OCI-LY7 (cell line): ENCODE results near the gene SPO11. TPM values are rescaled to one million over a fixed set of nuclear protein-coding genes. Genes with fewer than 3 reads are reported as not detected.

Source experiments
- BruUV-seq: library from RNA; stranded (reverse); fragments of 400-500 nt; replicated peaks from 2 replicates; lab custom pipeline; 2021; lab: Mats Ljungman, UMichigan
- CTCF ChIA-PET: fragments of 300-600 bp; sonication (Branson Sonifier 250); formaldehyde crosslinking; loops from one replicate; lab custom pipeline; 2022; ENCODE audit warnings: antibody characterized with exemption; ENCODE audit not compliant: unreplicated experiment; lab: Charles Lee
- POLR2A ChIA-PET: fragments of 300-600 bp; sonication (Branson Sonifier 250); formaldehyde crosslinking; loops from one replicate; lab custom pipeline; 2022; ENCODE audit warnings: antibody characterized with exemption; lab: Charles Lee
- DNase-seq: peaks from one replicate; pipeline ENCODE4 v3.0.0-alpha.2; 2015; ENCODE audit warnings: low spot score
- H2AFZ ChIP-seq: fragments of 200-600 bp; sonication (generic), shearing (Covaris generic); 2 replicates; pipeline ENCODE4 v1.6.1; 2014; ENCODE audit warnings: mild to moderate bottlenecking, antibody characterized with exemption, low read length, moderate library complexity
- H3K27ac ChIP-seq: fragments of 200-600 bp; sonication (generic); 2 replicates; pipeline ENCODE4 v1.5.1; 2014; ENCODE audit warnings: mixed run types, low read depth, mild to moderate bottlenecking, moderate library complexity, low read length, inconsistent platforms; ENCODE audit not compliant: poor library complexity, severe bottlenecking
- H3K36me3 ChIP-seq: fragments of 200-600 bp; sonication (generic); 2 replicates; pipeline ENCODE4 v1.6.1; 2014; ENCODE audit warnings: mild to moderate bottlenecking, antibody characterized with exemption, low read length, moderate library complexity, mixed read lengths; ENCODE audit not compliant: insufficient read depth
- H3K4me1 ChIP-seq: fragments of 200-600 bp; sonication (generic); 2 replicates; pipeline ENCODE4 v1.5.1; 2014; ENCODE audit warnings: mild to moderate bottlenecking, low read length; ENCODE audit not compliant: insufficient read depth, poor library complexity, severe bottlenecking
- H3K4me2 ChIP-seq: fragments of 200-600 bp; sonication (generic); 2 replicates; pipeline ENCODE4 v1.6.1; 2014; ENCODE audit warnings: mild to moderate bottlenecking, low read length
- H3K4me3 ChIP-seq: fragments of 200-600 bp; sonication (generic); 2 replicates; pipeline ENCODE4 v1.5.1; 2014; ENCODE audit warnings: mild to moderate bottlenecking, low read depth, low read length; ENCODE audit not compliant: poor library complexity, severe bottlenecking
- H3K79me2 ChIP-seq: fragments of 200-600 bp; sonication (generic); 2 replicates; pipeline ENCODE4 v1.6.1; 2016; ENCODE audit warnings: low read depth, mild to moderate bottlenecking, low read length, moderate library complexity, mixed read lengths; ENCODE audit not compliant: insufficient read depth
- H3K9me2 ChIP-seq: fragments of 200-600 bp; sonication (generic); 2 replicates; pipeline ENCODE4 v1.6.1; 2016; ENCODE audit warnings: mild to moderate bottlenecking, low read length, mixed read lengths; ENCODE audit not compliant: insufficient read depth
- H3K9me3 ChIP-seq: fragments of 200-600 bp; sonication (generic); 2 replicates; pipeline ENCODE4 v1.6.1; 2014; ENCODE audit warnings: mild to moderate bottlenecking, mixed run types, low read length, mixed read lengths
- H4K20me1 ChIP-seq: fragments of 200-600 bp; sonication (generic); 2 replicates; pipeline ENCODE4 v1.6.1; 2014; ENCODE audit warnings: mild to moderate bottlenecking, antibody characterized with exemption, low read length, moderate library complexity, mixed read lengths; ENCODE audit not compliant: insufficient read depth
- CTCF ChIP-seq: fragments of 200-600 bp; sonication (generic); conservative IDR thresholded peaks from 2 replicates; pipeline ENCODE4 v1.5.1; 2014; ENCODE audit warnings: mild to moderate bottlenecking, antibody characterized with exemption, low read length, moderate library complexity, mixed read lengths
- EZH2phosphoT487 ChIP-seq: fragments of 200-600 bp; sonication (generic); IDR thresholded peaks from 2 replicates; pipeline ENCODE4 v1.6.1; 2018; ENCODE audit warnings: low read depth, borderline replicate concordance, mild to moderate bottlenecking, mixed run types, antibody characterized with exemption, low read length, moderate library complexity, mixed read lengths
- intact Hi-C: fragments of 100-400 bp; cut with micrococcal nuclease; formaldehyde crosslinking; loops from one replicate; pipeline ENCODE4 v1.10.0; 2022; ENCODE audit not compliant: unreplicated experiment
- total RNA-seq, 2 experiments: library from RNA; depleted of rRNA in 1 of 2; stranded (reverse); fragments of >200 nt in 1 of 2; shearing (Covaris generic) in 1 of 2; gene quantifications; 2 replicates each; pipeline ENCODE4 v1.2.3, GENCODE V29; 2014 to 2022

SPO11 gene
- total RNA-seq, 2 experiments from 2014 or later: not detected

- BruUV-seq: no TSS peak
- CTCF ChIA-PET: no interaction called here
- Histone ChIP-seq H4K20me1 (no peaks in the 10 kb centered on the region), H3K4me1 (peaks cover 12% of the 10 kb centered on the region), H3K36me3 (peaks cover 100% of the 10 kb centered on the region), H3K9me3 (no peaks in the 10 kb centered on the region), H3K4me2 (no peak overlapping the region), H2AFZ (no peak overlapping the region), H3K9me2 (no peaks in the 10 kb centered on the region), H3K27ac (no peak overlapping the region), H3K4me3 (no peak overlapping the region), H3K79me2 (no peaks in the 10 kb centered on the region)
- intact Hi-C loops: no loop called here
- POLR2A ChIA-PET: no interaction called here
- TF ChIP-seq EZH2phosphoT487 (no peak), CTCF (no peak)
- DNase-seq: no peak
These were observed 41.8 kb downstream of the SPO11 start for GRCh38 chr20:57371363-57371762.

- DNase-seq: no peak
- no peak overlapping the region for H3K4me2 ChIP-seq
- no peaks in the 10 kb centered on the region for H3K79me2 ChIP-seq
- peaks cover 12% of the 10 kb centered on the region for H3K4me1 ChIP-seq
- H2AFZ ChIP-seq: no peak overlapping the region
- POLR2A ChIA-PET: no interaction called here
- no peaks in the 10 kb centered on the region for H3K9me2 ChIP-seq
- no peak overlapping the region for H3K27ac ChIP-seq
- no TSS peak for BruUV-seq
- TF ChIP-seq CTCF: no peak
- TF ChIP-seq EZH2phosphoT487: no peak
- H4K20me1 ChIP-seq: no peaks in the 10 kb centered on the region
- intact Hi-C loops: no loop called here
- no peaks in the 10 kb centered on the region for H3K9me3 ChIP-seq
- H3K36me3 ChIP-seq: peaks cover 100% of the 10 kb centered on the region
- CTCF ChIA-PET: interaction anchor here (0.6 kb wide), 1 partner anchor 238 kb away, joined by 4 read pairs; no protein-coding TSS in a partner anchor
- no peak overlapping the region for H3K4me3 ChIP-seq
These were observed 42.6 kb downstream of the SPO11 start for GRCh38 chr20:57372157-57372556.

- H3K9me3 ChIP-seq: no peaks in the 10 kb centered on the region
- H3K4me2 ChIP-seq: no peak overlapping the region
- H3K4me3 ChIP-seq: no peak overlapping the region
- H3K79me2 ChIP-seq: no peaks in the 10 kb centered on the region
- H4K20me1 ChIP-seq: no peaks in the 10 kb centered on the region
- CTCF ChIA-PET: no interaction called here
- H3K27ac ChIP-seq: no peak overlapping the region
- no peak for DNase-seq
- no TSS peak for BruUV-seq
- no peaks in the 10 kb centered on the region for H3K9me2 ChIP-seq
- intact Hi-C loops: no loop called here
- TF ChIP-seq CTCF (no peak), EZH2phosphoT487 (no peak)
- POLR2A ChIA-PET: no interaction called here
- H3K36me3 ChIP-seq: peaks cover 100% of the 10 kb centered on the region
- H3K4me1 ChIP-seq: peaks cover 12% of the 10 kb centered on the region
- no peak overlapping the region for H2AFZ ChIP-seq
These were observed 43.2 kb downstream of the SPO11 start for GRCh38 chr20:57372581-57373350.
